HUES64 (cell line): ENCODE data around the gene TBC1D10A. TPM values are rescaled to one million over a fixed set of nuclear protein-coding genes. Genes with fewer than 3 reads are reported as not detected.

Source experiments
- H3K27ac ChIP-seq: 2 replicates; pipeline ENCODE4 v1.7.0; 2013; ENCODE audit warnings: low read depth, low read length, inconsistent platforms
- H3K27me3 ChIP-seq: 2 replicates; pipeline ENCODE4 v1.6.1; 2013; ENCODE audit warnings: mild to moderate bottlenecking, low read length; ENCODE audit not compliant: insufficient read depth
- H3K36me3 ChIP-seq: 2 replicates; pipeline ENCODE4 v1.6.1; 2013; ENCODE audit warnings: mild to moderate bottlenecking, low read length; ENCODE audit not compliant: insufficient read depth
- H3K4me1 ChIP-seq: 2 replicates; pipeline ENCODE4 v1.6.1; 2013; ENCODE audit warnings: mild to moderate bottlenecking, low read length, moderate library complexity; ENCODE audit not compliant: insufficient read depth
- H3K4me3 ChIP-seq: 2 replicates; pipeline ENCODE4 v1.5.1; 2013; ENCODE audit warnings: mild to moderate bottlenecking, low read length, moderate library complexity
- H3K9ac ChIP-seq: 2 replicates; pipeline ENCODE4 v1.6.1; 2013; ENCODE audit warnings: mild to moderate bottlenecking, low read depth, low read length
- H3K9me3 ChIP-seq: 2 replicates; pipeline ENCODE4 v1.6.1; 2013; ENCODE audit warnings: low read depth, low read length; ENCODE audit not compliant: insufficient read depth
- WGBS: fragments of 150-250, 120-280 bp; methylation state at CpG from one replicate; pipeline ENCODE4 v1.1.7; 2013; ENCODE audit warnings: missing lambda C conversion rate; 5-methylcytosine and 5-hydroxymethylcytosine counted together
- polyA plus RNA-seq, 2 experiments: library from polyadenylated mRNA; stranded (reverse); fragments of 50-300 nt; gene quantifications; one replicate each; pipeline ENCODE4 v1.2.3, GENCODE V29; 2013

Gene TBC1D10A
- 4.2 TPM for polyA plus RNA-seq (2013, experiment 1 of 2)
- 4.7 TPM for polyA plus RNA-seq (2013, experiment 2 of 2)

- Histone ChIP-seq H3K9ac (peak within 1 kb of the TSS; percentile 62), H3K9me3 (no peaks in the 10 kb centered on the region), H3K4me3 (peak within 1 kb of the TSS; percentile 91), H3K27me3 (no peaks in the 10 kb centered on the region), H3K27ac (peak within 1 kb of the TSS; percentile 41; the same call in 1 of the 2 replicates), H3K36me3 (peaks cover 13% of the 10 kb centered on the region), H3K4me1 (peaks cover 13% of the 10 kb centered on the region; the same call in 1 of the 2 replicates)
- under 1% methylated on average over 68 of the region's 69 CpGs for WGBS
Observed at GRCh38 chr22:30326706-30327362, at the start of gene TBC1D10A. TBC1D10A (minus strand) TSS chr22:30326941; CDS start chr22:30326881, 60 bp downstream.

- 92% methylated on average over 13 of the region's 13 CpGs for WGBS
- no peak overlapping the region for H3K9ac ChIP-seq
- H3K9me3 ChIP-seq = no peaks in the 10 kb centered on the region
- no peaks in the 10 kb centered on the region for H3K4me1 ChIP-seq
- no peak overlapping the region for H3K4me3 ChIP-seq
- no peak overlapping the region for H3K27ac ChIP-seq
- no peaks in the 10 kb centered on the region for H3K27me3 ChIP-seq
- peaks cover 20% of the 10 kb centered on the region for H3K36me3 ChIP-seq
Observed at GRCh38 chr22:30375312-30375849, 48.6 kb upstream of the TBC1D10A start.

- no peaks in the 10 kb centered on the region for H3K9me3 ChIP-seq
- no peaks in the 10 kb centered on the region for H3K4me1 ChIP-seq
- no peak overlapping the region for H3K4me3 ChIP-seq
- no peak overlapping the region for H3K9ac ChIP-seq
- no peak overlapping the region; the same call in 1 of the 2 replicates for H3K27ac ChIP-seq
- 92% methylated on average over 33 of the region's 33 CpGs for WGBS
- no peaks in the 10 kb centered on the region for H3K27me3 ChIP-seq
- peaks cover 16% of the 10 kb centered on the region for H3K36me3 ChIP-seq
Observed at GRCh38 chr22:30373331-30374325, 46.9 kb upstream of the TBC1D10A start.

- peaks cover 12% of the 10 kb centered on the region for H3K36me3 ChIP-seq
- WGBS = 93% methylated on average over 8 of the region's 8 CpGs
- no peak overlapping the region for H3K27ac ChIP-seq
- H3K9ac ChIP-seq = no peak overlapping the region; the same call in 1 of the 2 replicates
- no peaks in the 10 kb centered on the region for H3K9me3 ChIP-seq
- H3K4me3 ChIP-seq = no peak overlapping the region
- no peaks in the 10 kb centered on the region for H3K27me3 ChIP-seq
- no peaks in the 10 kb centered on the region for H3K4me1 ChIP-seq
Observed at GRCh38 chr22:30372915-30373314, 46.2 kb upstream of the TBC1D10A start.

- Histone ChIP-seq H3K4me1 (no peaks in the 10 kb centered on the region), H3K27ac (no peak overlapping the region), H3K9ac (no peak overlapping the region), H3K9me3 (no peaks in the 10 kb centered on the region), H3K27me3 (no peaks in the 10 kb centered on the region), H3K4me3 (no peak overlapping the region), H3K36me3 (peaks cover 2% of the 10 kb centered on the region)
- 89% methylated on average over 13 of the region's 13 CpGs for WGBS
Observed at GRCh38 chr22:30371981-30372380, 45.2 kb upstream of the TBC1D10A start.

GRCh38 chr22:30371321-30371720 lies 44.6 kb upstream of the TBC1D10A start:
- Histone ChIP-seq H3K27me3 (no peaks in the 10 kb centered on the region), H3K4me3 (no peak overlapping the region), H3K27ac (no peak overlapping the region), H3K9ac (no peak overlapping the region), H3K36me3 (peaks cover 3% of the 10 kb centered on the region), H3K4me1 (no peaks in the 10 kb centered on the region), H3K9me3 (no peaks in the 10 kb centered on the region)
- 92% methylated on average over 9 of the region's 9 CpGs for whole genome bisulfite sequencing

- 91% methylated on average over 19 of the region's 19 CpGs for WGBS
- no peaks in the 10 kb centered on the region for H3K4me1 ChIP-seq
- no peak overlapping the region for H3K27ac ChIP-seq
- peaks cover 9% of the 10 kb centered on the region for H3K36me3 ChIP-seq
- no peaks in the 10 kb centered on the region for H3K27me3 ChIP-seq
- H3K4me3 ChIP-seq = no peak overlapping the region
- H3K9ac ChIP-seq = no peak overlapping the region
- H3K9me3 ChIP-seq = no peaks in the 10 kb centered on the region
Observed at GRCh38 chr22:30370641-30371230, 44.0 kb upstream of the TBC1D10A start.

- 92% methylated on average over 9 of the region's 9 CpGs for WGBS
- H3K9ac ChIP-seq = no peak overlapping the region
Observed at GRCh38 chr22:30368420-30368819, 41.7 kb upstream of the TBC1D10A start.

GRCh38 chr22:30365891-30366290 lies 39.1 kb upstream of the TBC1D10A start:
- no peak overlapping the region for H3K27ac ChIP-seq
- H3K36me3 ChIP-seq = peaks cover 10% of the 10 kb centered on the region
- WGBS = 94% methylated on average over 18 of the region's 18 CpGs
- no peak overlapping the region for H3K4me3 ChIP-seq
- no peak overlapping the region for H3K9ac ChIP-seq
- H3K9me3 ChIP-seq = no peaks in the 10 kb centered on the region
- peaks cover 11% of the 10 kb centered on the region; the same call in 1 of the 2 replicates for H3K4me1 ChIP-seq
- no peaks in the 10 kb centered on the region for H3K27me3 ChIP-seq

More at GRCh38 chr22:30368420-30368819, 41.7 kb upstream of the TBC1D10A start:
- H3K4me1 ChIP-seq = no peaks in the 10 kb centered on the region
- no peak overlapping the region for H3K4me3 ChIP-seq
- no peaks in the 10 kb centered on the region for H3K27me3 ChIP-seq
- H3K9me3 ChIP-seq = no peaks in the 10 kb centered on the region
- no peak overlapping the region for H3K27ac ChIP-seq
- H3K36me3 ChIP-seq = peaks cover 10% of the 10 kb centered on the region

GRCh38 chr22:30362651-30363281 lies 36.0 kb upstream of the TBC1D10A start:
- Histone ChIP-seq H3K27ac (peak overlapping the region; percentile 46; the same call in 1 of the 2 replicates), H3K4me1 (peaks cover 17% of the 10 kb centered on the region), H3K27me3 (no peaks in the 10 kb centered on the region), H3K9me3 (no peaks in the 10 kb centered on the region), H3K36me3 (peaks cover 17% of the 10 kb centered on the region), H3K9ac (no peak overlapping the region), H3K4me3 (no peak overlapping the region)
- WGBS = 52% methylated on average over 7 of the region's 7 CpGs
